ENCODE data around the gene KRTAP5-11. TPM values are rescaled to one million over a fixed set of nuclear protein-coding genes. Genes with fewer than 3 reads are reported as not detected.
"Not testable (repeated sequence)": the region's sequence is repeated elsewhere in the genome, so short reads cannot be mapped to it uniquely, and the experiment has no call there.

The KRTAP5-11 gene
- total RNA-seq, 1 donor from 2014 or later: not detected

- no peaks in the 10 kb centered on the region for H3K27me3 ChIP-seq (ENCODE audit: control insufficient read depth, insufficient read depth, low read length)
- FAIRE-seq (no peak), DNase-seq (ENCODE audit: low read depth) (no peak)
Measured at GRCh38 chr11:71544525-71545214, 38.0 kb downstream of the KRTAP5-11 start.

DNA sequence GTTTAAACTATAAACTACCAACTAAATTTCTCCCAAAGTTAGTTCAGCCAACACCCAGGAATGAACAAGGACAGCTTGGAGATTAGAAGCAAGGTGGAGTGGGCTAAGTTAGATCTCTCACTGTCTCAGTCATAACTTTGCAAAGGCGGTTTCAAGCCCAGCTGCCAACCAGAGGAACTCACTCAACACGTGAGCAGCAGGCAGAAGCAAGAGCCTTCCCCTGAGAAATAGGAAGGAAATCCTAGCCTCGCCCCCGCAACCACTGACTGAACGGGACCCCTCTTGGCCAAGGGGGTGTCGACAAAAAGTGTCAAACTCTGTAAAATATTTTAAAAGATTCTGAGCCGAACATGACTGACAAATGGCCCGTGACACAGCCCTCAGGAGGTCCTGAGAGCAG, 38.8 kb downstream of the KRTAP5-11 start:
- no peak for TF ChIP-seq CTCF (IDR thresholded peaks at IDR 0.05; ENCODE audit: insufficient read depth, low read length, severe bottlenecking)
- DNase-seq (ENCODE audit: low read depth) (no peak), FAIRE-seq (no peak)
- Histone ChIP-seq H3K36me3 (ENCODE audit: control insufficient read depth, insufficient read depth, low read length) (no peaks in the 10 kb centered on the region), H3K4me3 (ENCODE audit: low read depth, low read length) (no peak overlapping the region), H3K27me3 (ENCODE audit: control insufficient read depth, insufficient read depth, low read length) (no peaks in the 10 kb centered on the region)

More at GRCh38 chr11:71544525-71545214, 38.0 kb downstream of the KRTAP5-11 start:
- H3K36me3 ChIP-seq (ENCODE audit: control insufficient read depth, insufficient read depth, low read length): no peaks in the 10 kb centered on the region
- no peak for TF ChIP-seq CTCF (IDR thresholded peaks at IDR 0.05; ENCODE audit: insufficient read depth, low read length, severe bottlenecking)
- H3K4me3 ChIP-seq (ENCODE audit: low read depth, low read length): no peak overlapping the region

GRCh38 chr11:71542879-71543777, 39.5 kb downstream of the KRTAP5-11 start:
- H3K4me3 ChIP-seq (ENCODE audit: low read depth, low read length): no peak overlapping the region
- DNase-seq (ENCODE audit: low read depth) (no peak), FAIRE-seq (no peak)
- H3K36me3 ChIP-seq (ENCODE audit: control insufficient read depth, insufficient read depth, low read length): no peaks in the 10 kb centered on the region
- TF ChIP-seq CTCF (IDR thresholded peaks at IDR 0.05; ENCODE audit: insufficient read depth, low read length, severe bottlenecking): no peak
- no peaks in the 10 kb centered on the region for H3K27me3 ChIP-seq (ENCODE audit: control insufficient read depth, insufficient read depth, low read length)

DNA sequence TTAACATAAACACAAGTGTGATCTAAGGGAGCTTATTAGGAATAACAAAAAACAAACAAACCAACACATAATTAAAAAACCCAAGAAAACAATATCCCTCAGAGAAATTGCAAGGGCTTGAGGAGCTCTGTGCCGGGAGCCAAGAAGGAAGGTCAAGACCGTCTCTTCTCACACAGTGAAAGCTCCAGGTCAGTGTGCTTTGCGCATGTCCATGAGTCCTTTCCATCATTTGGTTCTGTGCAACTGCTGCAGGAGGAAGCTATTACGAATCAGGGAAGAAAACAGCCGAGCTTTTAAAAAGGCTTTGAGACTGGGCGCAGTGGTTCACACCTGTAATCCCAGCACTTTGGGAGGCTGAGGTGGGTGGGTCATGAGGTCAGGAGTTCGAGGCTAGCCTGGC, 40.3 kb downstream of the KRTAP5-11 start:
- no peaks in the 10 kb centered on the region for H3K36me3 ChIP-seq (ENCODE audit: control insufficient read depth, insufficient read depth, low read length)
- no peak for FAIRE-seq

GRCh38 chr11:71540521-71541304, 42.0 kb downstream of the KRTAP5-11 start:
- not testable (repeated sequence) for FAIRE-seq; H3K27me3 ChIP-seq (ENCODE audit: control insufficient read depth, insufficient read depth, low read length); H3K36me3 ChIP-seq (ENCODE audit: control insufficient read depth, insufficient read depth, low read length); H3K4me3 ChIP-seq (ENCODE audit: low read depth, low read length); DNase-seq (ENCODE audit: low read depth)

More for the DNA sequence above, 40.3 kb downstream of the KRTAP5-11 start:
- DNase-seq (ENCODE audit: low read depth): no peak
- no peak for TF ChIP-seq CTCF (IDR thresholded peaks at IDR 0.05; ENCODE audit: insufficient read depth, low read length, severe bottlenecking)
- Histone ChIP-seq H3K4me3 (ENCODE audit: low read depth, low read length) (no peak overlapping the region), H3K27me3 (ENCODE audit: control insufficient read depth, insufficient read depth, low read length) (no peaks in the 10 kb centered on the region)

GRCh38 chr11:71539971-71540370, 42.7 kb downstream of the KRTAP5-11 start:
- not testable (repeated sequence) for H3K36me3 ChIP-seq (ENCODE audit: control insufficient read depth, insufficient read depth, low read length); DNase-seq (ENCODE audit: low read depth); H3K4me3 ChIP-seq (ENCODE audit: low read depth, low read length); H3K27me3 ChIP-seq (ENCODE audit: control insufficient read depth, insufficient read depth, low read length); FAIRE-seq

Measured in bronchial epithelial cell (primary cell).